ENCODE measurements around the gene CRIP3. TPM values are rescaled to one million over a fixed set of nuclear protein-coding genes. Genes with fewer than 3 reads are reported as not detected.

Gene CRIP3
- total and polyA plus RNA-seq, 2 of the 8 experiments (the other 6 are each of a cell fraction or from before 2014, with no cell fraction given): 34.0 to 46.3 TPM

GRCh38 chr6:43256670-43257366 is 51.8 kb downstream of the CRIP3 start:
- H4K8ac ChIP-seq (ENCODE audit: extremely low read depth, insufficient read depth, low read length): no peak overlapping the region
- no peak overlapping the region for H3K18ac ChIP-seq (ENCODE audit: extremely low read depth, low read length)
- no peak overlapping the region for H4K91ac ChIP-seq (replicated peaks; ENCODE audit: insufficient read length, low read length)
- no peaks in the 10 kb centered on the region for H3K9me3 ChIP-seq (ENCODE audit: insufficient read depth in 2 of 2, low read depth in 1 of 2, low read length in 1 of 2)
- H2AK5ac ChIP-seq (ENCODE audit: low read depth, low read length): no peak overlapping the region
- H2BK120ac ChIP-seq (replicated peaks; ENCODE audit: low read depth, low read length): no peak overlapping the region
- H2BK15ac ChIP-seq (ENCODE audit: low read length): no peak overlapping the region
- H3K79me1 ChIP-seq (ENCODE audit: low read depth, low read length): no peaks in the 10 kb centered on the region
- H2BK20ac ChIP-seq (ENCODE audit: low read length): no peak overlapping the region
- no peak overlapping the region for H3K4me3 ChIP-seq (ENCODE audit: extremely low read depth in 1 of 4, insufficient read depth in 2 of 4, low read depth in 3 of 4, low read length in 4 of 4)
- no peak overlapping the region for H3K9ac ChIP-seq (replicated peaks in 1 of 4; ENCODE audit: extremely low read depth in 1 of 4, low read depth in 3 of 4, low read length in 3 of 4)
- H3K56ac ChIP-seq (replicated peaks; ENCODE audit: insufficient read length, low read depth, low read length): no peak overlapping the region
- POLR2A ChIA-PET (ENCODE audit: partially characterized antibody): interaction anchor here (1.0 to 1.2 kb wide), 2 partner anchors 20 to 27 kb away, joined by 3 read pairs; partner anchors contain the start of gene DNPH1
- no peaks in the 10 kb centered on the region for H3K23me2 ChIP-seq (ENCODE audit: low read depth, low read length)
- H3K4me1 ChIP-seq (replicated peaks in 1 of 4; ENCODE audit: control insufficient read depth in 3 of 4, insufficient read depth in 4 of 4, low read length in 3 of 4): no peaks in the 10 kb centered on the region; a peak in 1 of 7 replicates
- no peaks in the 10 kb centered on the region for H3K36me3 ChIP-seq (ENCODE audit: control insufficient read depth in 2 of 4, insufficient read depth in 4 of 4, low read length in 3 of 4)
- CTCF ChIA-PET (ENCODE audit: partially characterized antibody): interaction anchor here (1.2 to 1.9 kb wide), 4 partner anchors 8 to 236 kb away, joined by 3 to 14 read pairs (median 4); no protein-coding TSS in a partner anchor
- no peak for FAIRE-seq
- no peak overlapping the region for H3K23ac ChIP-seq (ENCODE audit: insufficient read length)
- WGBS, 2 experiments (ENCODE audit: extremely low coverage in 1 of 2, insufficient coverage in 1 of 2, insufficient read length in 1 of 2, insufficient replicate concordance in 2 of 2, low coverage in 1 of 2, low lambda C conversion rate in 2 of 2, missing lambda C conversion rate in 1 of 2): 95% methylated on average over 9 of the region's 9 CpGs; no CpG with 5 or more reads in 1 of the 2 experiments
- no peak overlapping the region for H3K4ac ChIP-seq (replicated peaks; ENCODE audit: insufficient read length, low read depth, low read length)
- no peak overlapping the region for H3K4me2 ChIP-seq (ENCODE audit: insufficient read depth in 1 of 2, low read depth in 2 of 2, low read length in 2 of 2)
- H3K79me2 ChIP-seq (ENCODE audit: control insufficient read depth in 1 of 2, insufficient read depth in 2 of 2, low read length in 2 of 2): no peaks in the 10 kb centered on the region
- H4K5ac ChIP-seq (ENCODE audit: insufficient read length, low read depth, low read length): no peak overlapping the region
- no peak for DNase-seq (ENCODE audit: low read depth in 1 of 2, low spot score in 2 of 2)
- H2BK5ac ChIP-seq (ENCODE audit: low read depth, low read length): no peak overlapping the region
- peaks cover 0 to 2% of the 10 kb centered on the region in 2 experiments for H4K20me1 ChIP-seq (replicated peaks in 1 of 2; ENCODE audit: control insufficient read depth in 1 of 2, insufficient read depth in 2 of 2, low read length in 2 of 2)
- no peak overlapping the region for H2AFZ ChIP-seq (ENCODE audit: low read length)
- H3K14ac ChIP-seq (ENCODE audit: insufficient read length): no peak overlapping the region
- H3K27me3 ChIP-seq (replicated peaks in 1 of 4; ENCODE audit: control insufficient read depth in 3 of 4, extremely low read depth in 1 of 4, insufficient read depth in 3 of 4, low read length in 3 of 4): no peaks in the 10 kb centered on the region; a peak in 1 of 7 replicates
- no peak overlapping the region for H3K27ac ChIP-seq (ENCODE audit: low read depth, low read length)
- no peak overlapping the region for H2BK12ac ChIP-seq (ENCODE audit: low read depth, low read length)
